NCI-H526 (cell line): ENCODE results near the gene RMDN3.

Experiments used
- DNase-seq, 2 experiments: peaks; one replicate each; lab custom pipeline; 2025; lab: John Stamatoyannopoulos, UW

RMDN3 gene

DNA sequence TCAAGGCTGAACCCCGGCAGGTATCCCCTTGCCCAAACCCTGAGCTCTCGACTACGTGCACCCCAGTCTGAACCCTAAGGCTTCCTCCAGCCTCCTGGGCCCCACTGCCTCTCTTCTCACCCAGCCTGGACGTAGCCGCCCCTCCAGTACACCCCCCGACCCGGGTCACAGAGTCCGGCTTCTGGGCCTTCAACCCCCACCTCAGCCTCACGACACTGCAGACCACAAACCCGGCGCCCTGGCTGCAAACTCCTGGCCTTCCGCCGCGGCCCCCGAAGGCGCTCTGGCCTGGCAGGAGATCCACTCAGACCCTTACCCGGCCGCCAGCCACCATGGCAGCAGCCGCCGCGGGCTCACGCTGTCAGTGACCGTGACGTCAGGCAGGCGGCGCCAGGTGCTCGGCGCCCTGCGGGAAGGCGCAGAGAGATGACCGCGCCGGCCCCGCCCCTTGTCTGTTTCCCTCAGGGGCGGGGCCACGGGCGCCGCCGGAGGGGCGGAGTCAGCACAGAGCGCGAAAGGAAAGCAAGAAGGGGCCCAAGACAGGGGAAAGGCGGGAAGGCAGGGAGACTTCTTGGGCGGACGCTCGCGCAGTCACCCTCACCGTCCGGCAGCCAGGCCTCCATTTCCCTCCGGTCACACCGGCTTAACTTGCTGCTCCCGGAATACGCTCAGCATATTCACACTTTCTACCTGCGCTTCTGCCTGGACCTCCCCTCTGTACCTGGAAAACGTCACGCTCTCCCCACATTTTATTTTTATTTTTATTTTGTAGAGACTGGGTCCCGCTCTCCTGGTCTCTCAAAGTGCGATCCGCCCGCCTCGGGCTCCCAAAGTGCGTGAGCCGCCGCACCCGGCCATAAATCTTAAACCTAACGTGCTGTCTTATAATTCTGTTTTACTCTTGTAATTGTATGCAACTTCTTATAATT, at the start of gene RMDN3:
RMDN3 (minus strand) TSS at position 372 of the 929 bp plus-strand sequence. CDS start 471 bp downstream, outside the sequence.
- peak; percentile 77 to 96 for DNase-seq

GRCh38 chr15:40803688-40804087, 48.6 kb upstream of the RMDN3 start:
- no peak for DNase-seq

- DNase-seq: no peak
Measured at GRCh38 chr15:40803076-40803475, 48.0 kb upstream of the RMDN3 start.

GRCh38 chr15:40799523-40799922, 44.5 kb upstream of the RMDN3 start:
- no peak for DNase-seq

- no peak for DNase-seq
Measured at GRCh38 chr15:40796512-40796911, 41.5 kb upstream of the RMDN3 start.

DNA sequence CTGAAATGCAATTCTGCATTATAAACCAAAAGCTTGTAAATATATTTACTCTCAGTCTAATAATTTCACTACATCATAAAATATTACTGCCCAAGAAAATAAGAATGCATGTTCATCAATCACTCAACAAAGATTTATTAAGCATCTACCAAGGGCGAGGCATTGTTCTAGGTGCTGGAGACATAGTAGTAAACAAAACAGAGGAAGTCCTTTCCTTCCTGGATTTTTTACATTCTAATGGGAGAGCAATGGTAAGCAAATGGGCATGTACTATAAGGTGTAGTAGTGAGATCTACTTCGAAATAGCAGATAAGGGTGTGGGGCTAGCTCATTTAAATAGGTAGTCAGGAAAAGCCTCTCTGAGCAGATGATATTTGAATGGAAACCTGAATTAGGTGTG, 41.0 kb upstream of the RMDN3 start:
- DNase-seq: peak; percentile 44 to 56

- no peak for DNase-seq
Measured at GRCh38 chr15:40793216-40793989, 38.3 kb upstream of the RMDN3 start.

GRCh38 chr15:40792394-40792793, 37.3 kb upstream of the RMDN3 start:
- DNase-seq: no peak

GRCh38 chr15:40790718-40791117, 35.7 kb upstream of the RMDN3 start:
- no peak for DNase-seq

GRCh38 chr15:40789999-40790398, 34.9 kb upstream of the RMDN3 start:
- DNase-seq: no peak

- no peak for DNase-seq
Measured at GRCh38 chr15:40789119-40789518, 34.1 kb upstream of the RMDN3 start.

- peak in 1 of 2 experiments; percentile 61 for DNase-seq
Measured at GRCh38 chr15:40787991-40788390, 32.9 kb upstream of the RMDN3 start.

DNA sequence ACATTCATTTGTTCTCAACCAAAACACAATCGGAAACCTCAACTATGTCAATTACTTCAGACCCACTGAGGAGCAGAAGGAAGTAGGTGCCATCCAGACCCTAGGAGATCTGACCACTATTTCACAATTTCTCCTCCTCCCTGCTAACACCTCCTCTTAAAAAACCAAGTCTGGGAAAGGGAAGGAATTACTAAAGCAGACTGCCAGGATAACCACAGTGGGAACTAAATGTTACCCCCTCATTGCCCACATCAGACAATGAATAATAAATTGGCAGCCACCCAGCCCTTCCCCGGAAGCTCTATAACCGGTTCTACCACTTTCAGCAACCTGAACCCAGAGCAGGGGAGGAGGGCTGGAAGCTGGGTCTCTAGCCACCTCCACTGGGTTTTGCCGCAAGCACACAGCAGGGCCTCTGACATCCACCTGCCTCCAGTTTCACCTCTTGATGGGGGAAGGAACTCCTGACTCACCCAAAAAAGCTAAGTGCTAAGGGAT, 32.3 kb upstream of the RMDN3 start:
- DNase-seq: peak; percentile 86 to 95

GRCh38 chr15:40785814-40786213, 30.8 kb upstream of the RMDN3 start:
- DNase-seq: no peak

- DNase-seq: no peak
Measured at GRCh38 chr15:40785164-40785563, 30.1 kb upstream of the RMDN3 start.

- DNase-seq: peak; percentile 75 to 93
Measured at GRCh38 chr15:40782609-40783227, 27.7 kb upstream of the RMDN3 start.

GRCh38 chr15:40776537-40777141, 21.6 kb upstream of the RMDN3 start:
- DNase-seq: no peak

DNA sequence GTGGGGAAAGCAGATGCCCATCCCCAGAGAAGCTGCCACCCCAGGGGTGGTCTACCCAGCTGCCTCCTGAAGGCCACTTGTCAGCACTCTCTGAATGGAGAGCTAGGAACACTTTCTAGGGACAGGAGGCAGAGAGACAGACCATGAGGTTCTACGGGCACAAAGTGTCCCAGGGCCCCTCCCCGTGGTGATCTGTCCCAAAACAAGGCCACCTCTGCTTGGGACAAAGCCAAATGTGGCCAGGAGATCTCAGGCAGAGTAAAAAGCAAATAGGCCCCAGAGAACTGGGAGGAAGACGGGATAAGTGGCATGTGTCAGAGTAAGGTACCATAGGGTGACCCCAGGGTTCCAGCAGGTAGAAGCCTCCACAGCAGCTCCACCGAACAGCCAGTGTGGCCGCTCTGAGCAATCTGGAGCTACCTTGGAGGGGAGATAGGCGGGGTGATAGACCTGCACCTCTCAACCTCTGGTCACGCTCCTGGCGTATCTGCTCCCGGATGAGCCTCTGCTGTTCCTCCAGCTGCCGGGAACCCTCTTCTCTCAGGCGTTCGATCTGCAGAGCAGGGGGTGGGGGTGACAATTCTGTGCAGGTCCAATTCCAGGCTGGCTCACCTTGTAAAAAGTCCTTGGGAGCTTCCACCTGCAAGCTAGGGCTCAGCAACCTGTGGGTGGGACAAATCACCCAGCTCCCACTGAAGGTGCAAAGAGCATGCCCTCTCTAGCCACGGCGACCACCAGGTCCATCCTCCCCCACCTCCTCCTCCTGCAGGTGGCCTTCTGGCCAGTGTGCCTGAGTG, 20.9 kb upstream of the RMDN3 start:
- no peak for DNase-seq

DNA sequence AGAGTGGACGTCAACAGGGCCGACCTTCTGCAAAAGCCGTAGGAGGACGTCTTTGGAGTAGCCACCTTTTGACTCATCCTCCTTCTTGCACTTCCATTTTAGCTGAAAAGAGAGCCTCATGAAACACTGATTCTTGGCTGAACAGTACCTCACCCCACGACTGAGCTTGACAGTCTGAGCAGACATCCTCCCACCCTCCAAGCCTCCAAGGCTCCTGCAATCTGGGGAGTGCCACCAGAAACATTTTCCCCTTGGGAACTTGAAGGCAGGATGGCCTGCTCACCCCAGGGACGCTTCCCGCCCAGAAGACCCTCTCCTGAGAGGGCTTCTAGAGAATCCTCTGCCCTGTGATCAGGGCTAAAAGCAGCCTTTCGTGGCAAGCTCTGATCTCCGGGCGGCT, 20.0 kb upstream of the RMDN3 start:
- no peak for DNase-seq

GRCh38 chr15:40773902-40774301, 18.8 kb upstream of the RMDN3 start:
- no peak for DNase-seq

GRCh38 chr15:40773496-40773895, 18.4 kb upstream of the RMDN3 start:
- DNase-seq: no peak
